ENCODE data around the gene HHIPL1.

Gene HHIPL1

GRCh38 chr14:99677231-99678140 is 32.6 kb downstream of the HHIPL1 start:
- no peak for DNase-seq

GRCh38 chr14:99678198-99678597 is 33.3 kb downstream of the HHIPL1 start:
- no peak for DNase-seq

- no peak for DNase-seq
Observed at GRCh38 chr14:99679111-99679510, 34.2 kb downstream of the HHIPL1 start.

- DNase-seq: no peak
Observed at GRCh38 chr14:99679543-99679942, 34.6 kb downstream of the HHIPL1 start.

GRCh38 chr14:99679996-99680395 is 35.1 kb downstream of the HHIPL1 start:
- no peak for DNase-seq

- no peak for DNase-seq
Observed at GRCh38 chr14:99681101-99681831, 36.3 kb downstream of the HHIPL1 start.

- no peak for DNase-seq
Observed at GRCh38 chr14:99681832-99682148, 36.9 kb downstream of the HHIPL1 start.

GRCh38 chr14:99682809-99683618 is 38.1 kb downstream of the HHIPL1 start:
- DNase-seq: peak; percentile 88 to 89

GRCh38 chr14:99683619-99684409 is 38.9 kb downstream of the HHIPL1 start, which contains the start of gene CYP46A1:
TSS of gene CYP46A1 (plus strand) at chr14:99684298. CDS start at chr14:99684418, 120 bp downstream.
- peak; percentile 100 for DNase-seq

GRCh38 chr14:99684410-99684934 is 39.5 kb downstream of the HHIPL1 start:
- no peak for DNase-seq

- DNase-seq: no peak
Observed at GRCh38 chr14:99685151-99685591, 40.2 kb downstream of the HHIPL1 start.

GRCh38 chr14:99685596-99685995 is 40.7 kb downstream of the HHIPL1 start:
- no peak for DNase-seq

GRCh38 chr14:99686557-99687283 is 41.8 kb downstream of the HHIPL1 start:
- DNase-seq: no peak

GRCh38 chr14:99687284-99688209 is 42.6 kb downstream of the HHIPL1 start:
- DNase-seq: peak; percentile 21 to 23

- DNase-seq: no peak
Observed at GRCh38 chr14:99688210-99688581, 43.3 kb downstream of the HHIPL1 start.

- no peak for DNase-seq
Observed at GRCh38 chr14:99688629-99689028, 43.7 kb downstream of the HHIPL1 start.

GRCh38 chr14:99689266-99690236 is 44.6 kb downstream of the HHIPL1 start:
- DNase-seq: no peak

- DNase-seq: no peak
Observed at GRCh38 chr14:99690636-99691035, 45.7 kb downstream of the HHIPL1 start.
